ENCODE data around the gene GRK5. TPM values are rescaled to one million over a fixed set of nuclear protein-coding genes. Genes with fewer than 3 reads are reported as not detected.
A peak's percentile ranks its signal among the peaks of the same experiment; 100 is the strongest.

The GRK5 gene
- total and polyA plus RNA-seq, 2 experiments from 2014 or later, result 5.2 to 13.7 TPM

GRCh38 chr10:119367841-119368549 lies 160.6 kb downstream of the GRK5 start:
- no peak overlapping the region for H3K4me3 ChIP-seq
- no peak overlapping the region for H3K4me2 ChIP-seq (ENCODE audit: unreplicated experiment)
- no peaks in the 10 kb centered on the region for H3K36me3 ChIP-seq (ENCODE audit: low read depth)
- WGBS, 2 experiments (ENCODE audit: low coverage in 1 of 2, low lambda C conversion rate in 2 of 2, missing lambda C conversion rate in 2 of 2), result 96 to 98% methylated on average over 21 of the region's 21 CpGs
- no peaks in the 10 kb centered on the region for H3K9me2 ChIP-seq (ENCODE audit: insufficient read depth)
- peaks cover 28% of the 10 kb centered on the region for H3F3A ChIP-seq (ENCODE audit: insufficient read depth)
- H3K79me2 ChIP-seq (ENCODE audit: insufficient read depth), result 0 out of 2 replicates have a peak, but pooled peaks cover 6% of the 10 kb centered on the region
- no peak overlapping the region for H3K27ac ChIP-seq
- H2AFZ ChIP-seq, result no peak overlapping the region
- DNase-seq, result no peak
- TF ChIP-seq EZH2 (IDR thresholded peaks at IDR 0.05; ENCODE audit: insufficient read depth, poor library complexity, severe bottlenecking) (no peak), EZH2phosphoT487 (IDR thresholded peaks at IDR 0.05; ENCODE audit: insufficient read depth, low read depth) (no peak)
- no peaks in the 10 kb centered on the region for H3K27me3 ChIP-seq (replicated peaks; ENCODE audit: insufficient read depth)
- H4K20me1 ChIP-seq (ENCODE audit: insufficient read depth), result no peaks in the 10 kb centered on the region
- no peak overlapping the region for H3K9ac ChIP-seq
- H3K4me1 ChIP-seq (ENCODE audit: insufficient read depth), result peaks cover 29% of the 10 kb centered on the region
- H3K9me3 ChIP-seq (ENCODE audit: low read depth), result no peaks in the 10 kb centered on the region
- in situ Hi-C loops (cut with MboI), result no loop called here

GRCh38 chr10:119368581-119368980 lies 161.2 kb downstream of the GRK5 start:
- H3K4me1 ChIP-seq (ENCODE audit: insufficient read depth), result peaks cover 29% of the 10 kb centered on the region
- TF ChIP-seq EZH2 (IDR thresholded peaks at IDR 0.05; ENCODE audit: insufficient read depth, poor library complexity, severe bottlenecking) (no peak), EZH2phosphoT487 (IDR thresholded peaks at IDR 0.05; ENCODE audit: insufficient read depth, low read depth) (no peak)
- H4K20me1 ChIP-seq (ENCODE audit: insufficient read depth), result no peaks in the 10 kb centered on the region
- 0 out of 2 replicates have a peak, but pooled peaks cover 6% of the 10 kb centered on the region for H3K79me2 ChIP-seq (ENCODE audit: insufficient read depth)
- no peaks in the 10 kb centered on the region for H3K9me3 ChIP-seq (ENCODE audit: low read depth)
- no peaks in the 10 kb centered on the region for H3K36me3 ChIP-seq (ENCODE audit: low read depth)
- no peak for DNase-seq
- H3K9ac ChIP-seq, result no peak overlapping the region
- no peak overlapping the region for H3K4me2 ChIP-seq (ENCODE audit: unreplicated experiment)
- H3K27ac ChIP-seq, result no peak overlapping the region
- no peaks in the 10 kb centered on the region for H3K9me2 ChIP-seq (ENCODE audit: insufficient read depth)
- no peaks in the 10 kb centered on the region for H3K27me3 ChIP-seq (replicated peaks; ENCODE audit: insufficient read depth)
- in situ Hi-C loops (cut with MboI), result no loop called here
- H2AFZ ChIP-seq, result no peak overlapping the region
- 79 to 80% methylated on average over 8 of the region's 8 CpGs for WGBS, 2 experiments (ENCODE audit: low coverage in 1 of 2, low lambda C conversion rate in 2 of 2, missing lambda C conversion rate in 2 of 2)
- peaks cover 29% of the 10 kb centered on the region for H3F3A ChIP-seq (ENCODE audit: insufficient read depth)
- H3K4me3 ChIP-seq, result no peak overlapping the region

- peaks cover 29% of the 10 kb centered on the region for H3K4me1 ChIP-seq (ENCODE audit: insufficient read depth)
- H3K27ac ChIP-seq, result peak overlapping the region; percentile 100; the same call in 1 of the 2 replicates
- no peak for DNase-seq
- H3K4me3 ChIP-seq, result no peak overlapping the region
- H3K9me2 ChIP-seq (ENCODE audit: insufficient read depth), result no peaks in the 10 kb centered on the region
- 0 out of 2 replicates have a peak, but pooled peaks cover 6% of the 10 kb centered on the region for H3K79me2 ChIP-seq (ENCODE audit: insufficient read depth)
- in situ Hi-C loops (cut with MboI), result no loop called here
- no peaks in the 10 kb centered on the region for H3K27me3 ChIP-seq (replicated peaks; ENCODE audit: insufficient read depth)
- no peaks in the 10 kb centered on the region for H3K9me3 ChIP-seq (ENCODE audit: low read depth)
- peak overlapping the region; percentile 95; the same call in 1 of the 2 replicates for H3K9ac ChIP-seq
- no peak overlapping the region for H3K4me2 ChIP-seq (ENCODE audit: unreplicated experiment)
- no peak for TF ChIP-seq EZH2 (IDR thresholded peaks at IDR 0.05; ENCODE audit: insufficient read depth, poor library complexity, severe bottlenecking)
- TF ChIP-seq EZH2phosphoT487 (IDR thresholded peaks at IDR 0.05; ENCODE audit: insufficient read depth, low read depth), result no peak
- no peak overlapping the region for H2AFZ ChIP-seq
- WGBS, 2 experiments (ENCODE audit: low coverage in 1 of 2, low lambda C conversion rate in 2 of 2, missing lambda C conversion rate in 2 of 2), result 71 to 73% methylated on average over 21 of the region's 21 CpGs
- no peaks in the 10 kb centered on the region for H3K36me3 ChIP-seq (ENCODE audit: low read depth)
- peaks cover 29% of the 10 kb centered on the region for H3F3A ChIP-seq (ENCODE audit: insufficient read depth)
- no peaks in the 10 kb centered on the region for H4K20me1 ChIP-seq (ENCODE audit: insufficient read depth)
Observed at GRCh38 chr10:119368991-119369869, 161.9 kb downstream of the GRK5 start.

- Histone ChIP-seq H3K4me2 (ENCODE audit: unreplicated experiment) (peak overlapping the region; percentile 92), H3K36me3 (ENCODE audit: low read depth) (no peaks in the 10 kb centered on the region), H3F3A (ENCODE audit: insufficient read depth) (peaks cover 29% of the 10 kb centered on the region), H3K9me3 (ENCODE audit: low read depth) (no peaks in the 10 kb centered on the region), H3K4me3 (peak overlapping the region; percentile 70), H2AFZ (no peak overlapping the region), H3K4me1 (ENCODE audit: insufficient read depth) (peaks cover 28% of the 10 kb centered on the region), H3K27me3 (replicated peaks; ENCODE audit: insufficient read depth) (no peaks in the 10 kb centered on the region), H3K27ac (peak overlapping the region; percentile 100), H3K9ac (peak overlapping the region; percentile 95), H3K9me2 (ENCODE audit: insufficient read depth) (no peaks in the 10 kb centered on the region), H4K20me1 (ENCODE audit: insufficient read depth) (no peaks in the 10 kb centered on the region), H3K79me2 (ENCODE audit: insufficient read depth) (0 out of 2 replicates have a peak, but pooled peaks cover 6% of the 10 kb centered on the region)
- DNase-seq, result peak; percentile 97
- in situ Hi-C loops (cut with MboI), result no loop called here
- no peak for TF ChIP-seq EZH2 (IDR thresholded peaks at IDR 0.05; ENCODE audit: insufficient read depth, poor library complexity, severe bottlenecking)
- no peak for TF ChIP-seq EZH2phosphoT487 (IDR thresholded peaks at IDR 0.05; ENCODE audit: insufficient read depth, low read depth)
- 12 to 14% methylated on average over 16 of the region's 16 CpGs for WGBS, 2 experiments (ENCODE audit: low coverage in 1 of 2, low lambda C conversion rate in 2 of 2, missing lambda C conversion rate in 2 of 2)
Observed at GRCh38 chr10:119370111-119370741, 162.9 kb downstream of the GRK5 start.
